MCF 10A (cell line): ENCODE data around the gene LCMT1. TPM values are rescaled to one million over a fixed set of nuclear protein-coding genes. Genes with fewer than 3 reads are reported as not detected.

Source experiments
- BruUV-seq: library from RNA; stranded (reverse); fragments of 400-500 nt; replicated peaks from 2 replicates; lab custom pipeline; 2021; lab: Mats Ljungman, UMichigan
- CTCF ChIA-PET: fragments of 300-600 bp; sonication (Branson Sonifier 250); formaldehyde crosslinking; extraction: SDS; loops from one replicate; lab custom pipeline; 2021; ENCODE audit warnings: antibody characterized with exemption, inconsistent platforms; lab: Yijun Ruan, JAX
- POLR2A ChIA-PET: fragments of 300-600, 350-650 bp; sonication (Branson Sonifier 250); formaldehyde crosslinking; extraction: SDS; loops from one replicate; lab custom pipeline; 2020; ENCODE audit warnings: antibody characterized with exemption, inconsistent platforms; lab: Yijun Ruan, JAX
- DNase-seq: peaks from one replicate; pipeline ENCODE4 v3.0.0-alpha.2; 2018; ENCODE audit not compliant: unreplicated experiment
- H3K27ac Mint-ChIP-seq: one replicate; pipeline ENCODE4 v1.8.0; 2022; ENCODE audit warnings: mild to moderate bottlenecking, low read depth, mixed read lengths; ENCODE audit not compliant: unreplicated experiment
- H3K27me3 Mint-ChIP-seq: one replicate; pipeline ENCODE4 v1.8.0; 2022; ENCODE audit warnings: mixed read lengths; ENCODE audit not compliant: insufficient read depth, unreplicated experiment
- H3K36me3 Mint-ChIP-seq: one replicate; pipeline ENCODE4 v1.8.0; 2022; ENCODE audit warnings: mild to moderate bottlenecking, moderate library complexity, mixed read lengths; ENCODE audit not compliant: insufficient read depth, unreplicated experiment
- H3K4me1 Mint-ChIP-seq: one replicate; pipeline ENCODE4 v1.8.0; 2022; ENCODE audit warnings: mixed read lengths; ENCODE audit not compliant: insufficient read depth, unreplicated experiment
- H3K4me3 Mint-ChIP-seq: one replicate; pipeline ENCODE4 v1.8.0; 2022; ENCODE audit warnings: mild to moderate bottlenecking, moderate library complexity, mixed read lengths; ENCODE audit not compliant: unreplicated experiment
- H3K9me3 Mint-ChIP-seq: one replicate; pipeline ENCODE4 v1.8.0; 2022; ENCODE audit warnings: mixed read lengths; ENCODE audit not compliant: unreplicated experiment
- intact Hi-C: fragments of 100-400 bp; cut with micrococcal nuclease; formaldehyde crosslinking; loops from 2 replicates; pipeline ENCODE4 v1.14.1; 2022
- total RNA-seq: library from RNA; stranded (reverse); gene quantifications from 2 replicates; pipeline ENCODE4 v1.2.3, GENCODE V29; 2022
- TF ChIP-seq, protein P1 (sequence below): fragments of 200-600 bp; IDR thresholded peaks from one replicate; pipeline ENCODE4 v1.8.0; 2022; ENCODE audit warnings: antibody characterized with exemption, mild to moderate bottlenecking; ENCODE audit not compliant: unreplicated experiment

Gene LCMT1
- total RNA-seq, 1 experiment from 2014 or later = 36.3 TPM

DNA sequence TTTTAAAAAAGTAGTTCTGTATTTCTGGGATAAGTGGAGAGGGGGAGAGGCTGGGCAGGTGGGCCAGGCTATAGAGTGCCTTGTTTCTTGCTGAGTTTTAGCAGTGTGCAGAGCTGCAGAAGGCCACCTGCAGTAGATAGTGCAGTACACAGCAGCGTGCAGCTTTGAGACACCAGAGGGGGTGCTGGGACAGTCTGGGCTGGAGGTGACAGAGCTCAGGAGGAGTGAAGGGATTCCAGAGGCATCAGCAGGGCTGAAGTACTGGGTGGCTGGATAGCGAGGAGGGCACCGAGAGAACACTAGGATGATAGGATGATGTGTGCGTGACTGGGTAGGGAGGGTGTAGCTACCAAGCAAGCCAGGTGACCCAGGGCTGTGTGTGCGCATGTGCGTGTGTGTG lies 26.6 kb downstream of the LCMT1 start:
- ChIA-PET POLR2A (no interaction called here), CTCF (interaction anchor here (0.6 kb wide), 1 partner anchor 1004 kb away, joined by 3 read pairs; no protein-coding TSS in a partner anchor)
- H3K27ac Mint-ChIP-seq = no peak overlapping the region
- no peaks in the 10 kb centered on the region for H3K27me3 Mint-ChIP-seq
- H3K9me3 Mint-ChIP-seq = no peaks in the 10 kb centered on the region
- no peak overlapping the region for H3K4me3 Mint-ChIP-seq
- DNase-seq = no peak
- H3K36me3 Mint-ChIP-seq = peaks cover 71% of the 10 kb centered on the region
- H3K4me1 Mint-ChIP-seq = no peaks in the 10 kb centered on the region
- no TSS peak for BruUV-seq
- intact Hi-C loops = no loop called here
- TF ChIP-seq, protein P1, sequence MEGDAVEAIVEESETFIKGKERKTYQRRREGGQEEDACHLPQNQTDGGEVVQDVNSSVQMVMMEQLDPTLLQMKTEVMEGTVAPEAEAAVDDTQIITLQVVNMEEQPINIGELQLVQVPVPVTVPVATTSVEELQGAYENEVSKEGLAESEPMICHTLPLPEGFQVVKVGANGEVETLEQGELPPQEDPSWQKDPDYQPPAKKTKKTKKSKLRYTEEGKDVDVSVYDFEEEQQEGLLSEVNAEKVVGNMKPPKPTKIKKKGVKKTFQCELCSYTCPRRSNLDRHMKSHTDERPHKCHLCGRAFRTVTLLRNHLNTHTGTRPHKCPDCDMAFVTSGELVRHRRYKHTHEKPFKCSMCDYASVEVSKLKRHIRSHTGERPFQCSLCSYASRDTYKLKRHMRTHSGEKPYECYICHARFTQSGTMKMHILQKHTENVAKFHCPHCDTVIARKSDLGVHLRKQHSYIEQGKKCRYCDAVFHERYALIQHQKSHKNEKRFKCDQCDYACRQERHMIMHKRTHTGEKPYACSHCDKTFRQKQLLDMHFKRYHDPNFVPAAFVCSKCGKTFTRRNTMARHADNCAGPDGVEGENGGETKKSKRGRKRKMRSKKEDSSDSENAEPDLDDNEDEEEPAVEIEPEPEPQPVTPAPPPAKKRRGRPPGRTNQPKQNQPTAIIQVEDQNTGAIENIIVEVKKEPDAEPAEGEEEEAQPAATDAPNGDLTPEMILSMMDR = no peak

DNA sequence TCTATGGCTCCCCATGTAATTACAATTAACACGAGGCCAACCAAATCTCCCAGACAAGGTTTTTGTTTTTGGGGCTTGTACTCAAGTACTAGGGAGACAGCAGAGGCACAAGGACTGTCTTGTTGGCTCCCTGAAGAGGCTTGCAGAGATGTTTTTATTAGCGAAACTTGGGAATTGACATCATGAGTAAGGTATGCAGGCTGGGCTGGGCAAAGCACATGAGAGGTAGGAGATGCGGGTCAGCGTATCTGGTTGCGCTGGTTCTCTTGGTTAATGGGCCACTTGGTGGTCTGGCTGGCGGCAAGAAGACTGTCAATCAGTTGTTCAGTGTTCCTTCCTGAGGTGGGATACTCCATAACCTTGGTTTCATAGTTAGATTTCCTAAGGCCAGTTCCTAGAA lies 28.9 kb downstream of the LCMT1 start:
- no peak for DNase-seq

DNA sequence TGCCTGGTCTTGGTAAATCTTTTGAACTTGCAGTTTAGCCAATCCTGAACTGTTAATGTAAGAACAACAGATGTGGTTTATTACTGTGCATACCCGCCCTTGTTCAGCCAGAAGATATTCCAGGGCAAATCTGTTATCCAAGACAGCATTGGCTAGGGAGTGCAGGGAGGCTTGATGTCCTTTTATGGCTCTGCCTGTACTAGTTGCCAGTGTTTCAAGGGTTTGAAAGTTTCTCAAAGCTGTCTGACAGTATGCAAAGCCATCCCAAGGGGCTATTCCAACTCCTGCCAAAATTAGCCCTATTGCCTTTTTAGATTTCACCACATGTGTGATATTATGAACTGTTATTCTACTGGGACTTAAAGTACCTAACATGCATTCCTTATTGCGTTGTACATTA lies 30.1 kb downstream of the LCMT1 start:
- TF ChIP-seq, protein P1 = no peak
- POLR2A ChIA-PET = no interaction called here
- intact Hi-C loops = no loop called here
- CTCF ChIA-PET = interaction anchor here (1.2 to 1.4 kb wide), 2 partner anchors 13 to 83 kb away, joined by 3 to 5 read pairs; no protein-coding TSS in a partner anchor
- Mint-ChIP-seq H3K4me3 (no peak overlapping the region), H3K4me1 (no peaks in the 10 kb centered on the region), H3K27ac (no peak overlapping the region), H3K27me3 (no peaks in the 10 kb centered on the region), H3K36me3 (peaks cover 46% of the 10 kb centered on the region), H3K9me3 (no peaks in the 10 kb centered on the region)
- BruUV-seq = no TSS peak
- DNase-seq = no peak

More for the DNA sequence above, 28.9 kb downstream of the LCMT1 start:
- TF ChIP-seq, protein P1 = no peak
- intact Hi-C loops = no loop called here
- BruUV-seq = no TSS peak
- H3K9me3 Mint-ChIP-seq = no peaks in the 10 kb centered on the region
- POLR2A ChIA-PET = interaction anchor here (0.8 kb wide), 1 partner anchor 23 kb away, joined by 3 read pairs; no protein-coding TSS in a partner anchor
- H3K27ac Mint-ChIP-seq = no peak overlapping the region
- H3K4me1 Mint-ChIP-seq = no peaks in the 10 kb centered on the region
- H3K4me3 Mint-ChIP-seq = no peak overlapping the region
- peaks cover 58% of the 10 kb centered on the region for H3K36me3 Mint-ChIP-seq
- H3K27me3 Mint-ChIP-seq = no peaks in the 10 kb centered on the region
- CTCF ChIA-PET = no interaction called here

DNA sequence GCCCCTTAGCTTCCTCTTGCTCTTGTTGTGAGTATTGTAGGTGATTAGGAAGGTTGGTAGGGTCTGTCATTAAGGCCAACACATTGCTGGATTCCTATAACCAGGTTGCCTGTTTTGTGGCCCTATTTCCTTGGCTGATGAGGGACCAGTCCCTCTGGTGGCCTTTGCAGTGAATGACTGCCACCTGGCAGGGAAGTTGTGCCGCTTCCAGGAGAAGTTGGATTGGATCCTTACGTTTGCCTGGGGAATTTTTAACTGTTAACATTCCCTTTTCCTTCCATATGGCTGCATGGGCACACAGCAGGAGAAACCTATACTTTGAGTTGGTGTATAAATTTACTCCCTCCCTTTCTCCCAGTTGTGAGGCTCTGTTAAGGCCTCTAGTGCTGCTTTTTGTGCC lies 32.4 kb downstream of the LCMT1 start:
- Mint-ChIP-seq H3K27ac (no peak overlapping the region), H3K9me3 (no peaks in the 10 kb centered on the region), H3K27me3 (no peaks in the 10 kb centered on the region), H3K4me1 (no peaks in the 10 kb centered on the region), H3K4me3 (no peak overlapping the region), H3K36me3 (peaks cover 43% of the 10 kb centered on the region)
- ChIA-PET POLR2A (no interaction called here), CTCF (interaction anchor here (0.6 to 1.1 kb wide), 4 partner anchors 11 to 456 kb away, joined by 3 to 4 read pairs (median 3); no protein-coding TSS in a partner anchor)
- intact Hi-C loops = no loop called here
- TF ChIP-seq, protein P1 = peak; percentile 16
- BruUV-seq = no TSS peak
- DNase-seq = peak; percentile 4
